Ecto neural progenitor cell (in vitro differentiated cells): ENCODE results near the gene VANGL1.

Experiments used
- DNase-seq: peaks from one replicate; pipeline ENCODE4 v3.0.0-alpha.2; 2018; ENCODE audit warnings: low spot score

VANGL1 gene

GRCh38 chr1:115669002-115669673, 27.4 kb downstream of the VANGL1 start:
- no peak for DNase-seq

- no peak for DNase-seq
Measured at GRCh38 chr1:115669886-115670285, 28.1 kb downstream of the VANGL1 start.

- no peak for DNase-seq
Measured at GRCh38 chr1:115670476-115671175, 28.9 kb downstream of the VANGL1 start.

- no peak for DNase-seq
Measured at GRCh38 chr1:115671176-115671934, 29.6 kb downstream of the VANGL1 start.

- no peak for DNase-seq
Measured at GRCh38 chr1:115672224-115673009, 30.6 kb downstream of the VANGL1 start.

- DNase-seq, result no peak
Measured at GRCh38 chr1:115676498-115677181, 34.9 kb downstream of the VANGL1 start.

GRCh38 chr1:115677182-115677555, 35.4 kb downstream of the VANGL1 start:
- DNase-seq, result peak; percentile 60

- no peak for DNase-seq
Measured at GRCh38 chr1:115677565-115677964, 35.8 kb downstream of the VANGL1 start.

- no peak for DNase-seq
Measured at GRCh38 chr1:115678141-115678540, 36.4 kb downstream of the VANGL1 start.

GRCh38 chr1:115679141-115679611, 37.4 kb downstream of the VANGL1 start:
- no peak for DNase-seq

GRCh38 chr1:115680730-115681111, 39.0 kb downstream of the VANGL1 start:
- DNase-seq, result no peak

- no peak for DNase-seq
Measured at GRCh38 chr1:115682792-115683191, 41.0 kb downstream of the VANGL1 start.

- no peak for DNase-seq
Measured at GRCh38 chr1:115685029-115685705, 43.4 kb downstream of the VANGL1 start.

GRCh38 chr1:115687744-115688143, 46.0 kb downstream of the VANGL1 start:
- no peak for DNase-seq

- no peak for DNase-seq
Measured at GRCh38 chr1:115690972-115691371, 49.2 kb downstream of the VANGL1 start.

GRCh38 chr1:115692224-115692623, 50.5 kb downstream of the VANGL1 start:
- DNase-seq, result no peak

GRCh38 chr1:115694805-115695204, 53.0 kb downstream of the VANGL1 start:
- DNase-seq, result no peak

GRCh38 chr1:115697619-115698018, 55.8 kb downstream of the VANGL1 start:
- DNase-seq, result no peak

GRCh38 chr1:115701090-115701489, 59.3 kb downstream of the VANGL1 start:
- DNase-seq, result no peak

- DNase-seq, result no peak
Measured at GRCh38 chr1:115702959-115703358, 61.2 kb downstream of the VANGL1 start.
